NCI-H187 treated with DMSO at 0.1 percent for 48 hours (cell line): ENCODE results near the gene AQR.

ENCODE experiments used
- DNase-seq: peaks from one replicate; lab custom pipeline; 2025; lab: John Stamatoyannopoulos, UW

The AQR gene

GRCh38 chr15:34876640-34877039 lies 92.9 kb downstream of the AQR start:
- DNase-seq = no peak

GRCh38 chr15:34869110-34869509 lies 100.4 kb downstream of the AQR start:
- no peak for DNase-seq

GRCh38 chr15:34865531-34865930 lies 104.0 kb downstream of the AQR start:
- no peak for DNase-seq

GRCh38 chr15:34861214-34861613 lies 108.3 kb downstream of the AQR start:
- DNase-seq = no peak

- no peak for DNase-seq
Observed at GRCh38 chr15:34855893-34856292, 113.6 kb downstream of the AQR start.

- DNase-seq = no peak
Observed at GRCh38 chr15:34855413-34855812, 114.1 kb downstream of the AQR start.

GRCh38 chr15:34854232-34854631 lies 115.3 kb downstream of the AQR start:
- no peak for DNase-seq

- DNase-seq = no peak
Observed at GRCh38 chr15:34853001-34853758, 116.4 kb downstream of the AQR start.

GRCh38 chr15:34851751-34852150 lies 117.8 kb downstream of the AQR start:
- DNase-seq = no peak

GRCh38 chr15:34851007-34851406 lies 118.5 kb downstream of the AQR start:
- no peak for DNase-seq

GRCh38 chr15:34850121-34850520 lies 119.4 kb downstream of the AQR start:
- no peak for DNase-seq

- DNase-seq = no peak
Observed at GRCh38 chr15:34849364-34849959, 120.1 kb downstream of the AQR start.

GRCh38 chr15:34847598-34847997 lies 121.9 kb downstream of the AQR start:
- DNase-seq = no peak

GRCh38 chr15:34841262-34841725 lies 128.2 kb downstream of the AQR start:
- no peak for DNase-seq

- no peak for DNase-seq
Observed at GRCh38 chr15:34838282-34838681, 131.3 kb downstream of the AQR start.

GRCh38 chr15:34837246-34838016 lies 132.1 kb downstream of the AQR start:
- DNase-seq = no peak

- no peak for DNase-seq
Observed at GRCh38 chr15:34828145-34828911, 141.2 kb downstream of the AQR start.

- DNase-seq = no peak
Observed at GRCh38 chr15:34821831-34822230, 147.7 kb downstream of the AQR start.

GRCh38 chr15:34820110-34820509 lies 149.4 kb downstream of the AQR start:
- DNase-seq = no peak

GRCh38 chr15:34818526-34818925 lies 151.0 kb downstream of the AQR start:
- no peak for DNase-seq

- no peak for DNase-seq
Observed at GRCh38 chr15:34815836-34816235, 153.7 kb downstream of the AQR start.
